Measurements from ENCODE around the gene USP2.

The USP2 gene

DNA sequence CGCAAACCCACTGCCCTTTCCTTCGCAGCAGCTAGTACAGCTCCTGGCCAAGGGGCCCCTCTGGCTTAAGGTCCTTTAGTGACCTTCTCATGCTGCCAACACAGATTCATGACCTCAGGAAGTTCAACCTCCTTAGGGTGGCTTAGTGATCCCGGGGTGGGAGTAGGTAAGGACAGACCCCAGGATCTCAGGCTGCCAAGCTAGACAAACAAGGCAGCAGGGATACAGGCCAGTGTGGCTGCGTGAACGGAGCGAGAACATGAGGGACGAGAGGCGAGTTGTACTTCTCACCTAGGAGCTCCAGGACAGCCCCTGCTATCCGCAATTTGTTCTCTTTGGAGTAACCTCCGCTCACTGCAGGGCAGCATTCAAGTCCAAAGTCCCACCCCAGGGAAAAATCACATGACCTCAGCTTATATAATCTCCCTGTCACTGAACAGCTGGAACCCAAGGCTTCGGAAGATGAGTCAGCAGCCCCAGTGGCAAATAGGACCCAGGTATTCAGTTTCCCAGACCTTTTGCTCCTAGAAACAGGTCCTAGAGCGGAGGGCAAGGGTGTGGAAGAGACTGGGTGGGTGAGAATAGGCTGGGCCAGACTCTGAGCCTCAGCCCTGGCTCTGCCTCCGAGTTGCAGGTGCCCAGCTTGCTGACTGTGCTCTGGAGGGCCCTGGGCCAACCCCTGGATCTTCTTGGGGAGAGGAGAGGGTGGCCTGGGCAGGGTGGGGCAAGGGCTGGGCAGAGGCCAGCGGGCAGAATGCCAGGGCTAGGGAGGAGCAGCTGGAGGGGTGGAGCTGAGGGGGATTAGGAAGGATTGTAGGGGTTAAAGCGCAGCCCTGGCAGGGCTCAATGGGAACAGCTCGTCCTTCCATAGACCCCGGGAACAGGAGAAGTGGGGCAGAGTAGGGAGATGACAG lies 13.1 kb downstream of the USP2 start:
- DNase-seq = peak in 3 of 10 donors; percentile 71 to 89 (median 81)
- intact Hi-C loops (cut with DNase I) = no loop called here

DNA sequence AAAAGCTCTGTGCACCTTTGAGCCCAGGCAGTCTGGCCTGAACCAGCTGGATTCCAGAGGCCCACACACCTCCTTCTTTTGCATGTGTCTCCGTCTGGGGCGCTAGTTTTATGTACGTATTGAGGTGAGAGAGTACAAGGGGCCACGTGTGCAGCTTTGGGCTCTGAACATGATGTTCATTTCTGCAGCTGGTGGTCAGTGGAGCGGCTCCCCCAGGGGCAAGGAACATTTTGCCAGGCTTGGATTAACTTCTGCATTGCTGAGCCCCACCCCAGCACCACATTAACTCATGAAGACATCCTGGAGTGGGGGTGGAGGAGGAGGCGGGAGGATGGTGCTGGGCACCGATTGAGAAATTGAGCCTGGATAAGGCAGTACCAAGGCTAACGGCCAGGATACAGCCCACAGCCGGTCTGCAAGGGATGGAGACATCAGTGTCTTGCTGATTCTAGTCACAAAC lies 13.8 kb downstream of the USP2 start:
- intact Hi-C loops (cut with DNase I) = no loop called here
- peak in 3 of 10 donors; percentile 70 to 85 (median 84) for DNase-seq

DNA sequence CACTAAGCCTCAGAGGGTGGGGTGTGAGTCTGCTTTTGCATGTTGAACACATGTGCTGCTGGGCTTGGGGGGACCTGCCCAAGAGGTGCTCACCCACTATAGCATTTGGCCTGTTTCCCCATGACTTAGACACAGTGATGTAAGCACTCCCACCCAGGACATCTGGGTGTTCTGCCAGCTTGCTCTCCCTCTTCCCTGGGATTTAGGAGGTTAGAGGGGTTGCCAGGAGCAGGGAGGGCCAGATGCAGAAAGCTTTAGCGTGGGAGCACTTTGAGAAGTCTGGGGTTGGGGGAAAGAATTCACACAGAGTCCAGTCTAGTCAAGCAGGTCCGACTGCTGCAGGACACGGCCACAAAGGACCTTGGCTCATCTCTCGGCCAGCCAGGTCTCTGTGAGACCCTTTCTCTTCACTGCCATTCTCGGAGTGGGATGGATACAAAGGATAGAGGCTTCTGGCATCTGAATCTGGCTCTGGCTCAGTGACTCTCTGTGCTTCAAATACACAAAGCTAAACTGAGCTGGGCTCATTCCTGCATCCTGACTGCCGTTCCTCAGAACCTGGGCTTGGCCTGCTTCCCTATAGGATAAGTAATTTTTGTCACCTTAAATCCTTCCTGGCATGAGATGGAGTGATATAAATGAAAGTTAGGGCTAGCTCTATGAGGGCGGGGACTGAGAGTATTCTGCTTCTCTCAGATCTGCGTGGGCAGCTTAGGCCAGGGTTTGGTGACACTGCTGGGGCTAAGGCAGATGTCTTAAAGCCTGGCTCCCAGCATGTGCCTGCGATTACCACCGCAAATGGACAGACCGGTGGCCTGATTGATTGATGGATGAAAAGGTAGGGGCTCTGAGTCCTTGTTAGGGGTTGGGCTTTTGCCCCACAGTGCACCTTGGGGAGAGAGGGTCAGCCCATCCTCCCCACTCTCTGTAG lies 14.5 kb downstream of the USP2 start:
- DNase-seq = peak in 3 of 10 donors; percentile 76 to 87 (median 79)
- intact Hi-C loops (cut with DNase I) = no loop called here

DNA sequence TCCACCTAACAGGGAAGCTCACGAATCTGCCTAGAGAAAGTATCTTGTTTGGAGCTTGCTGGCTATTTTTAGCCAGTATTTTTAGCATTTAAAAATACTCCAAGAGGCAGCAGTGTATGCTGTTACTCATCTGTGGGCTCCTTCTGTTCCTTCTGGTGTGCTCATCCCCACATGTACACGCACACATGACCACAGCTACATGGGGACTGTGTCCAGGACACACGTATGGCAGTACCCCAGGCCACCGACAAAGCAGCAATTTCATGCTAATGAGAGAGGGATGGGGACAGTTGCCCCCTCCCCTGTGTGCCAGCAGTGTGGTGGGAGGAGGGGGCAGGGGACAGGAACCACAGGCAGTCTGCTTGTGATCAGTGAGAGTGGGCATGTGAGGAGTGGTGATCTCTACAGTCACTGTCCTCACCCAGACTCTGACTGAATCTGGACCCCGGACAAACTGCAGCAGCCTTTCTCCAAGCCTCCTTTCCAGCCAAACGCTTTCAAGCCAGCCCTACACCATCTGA lies 16.4 kb downstream of the USP2 start:
- intact Hi-C loops (cut with DNase I) = no loop called here
- DNase-seq = peak in 3 of 10 donors; percentile 78 to 83 (median 81)

DNA sequence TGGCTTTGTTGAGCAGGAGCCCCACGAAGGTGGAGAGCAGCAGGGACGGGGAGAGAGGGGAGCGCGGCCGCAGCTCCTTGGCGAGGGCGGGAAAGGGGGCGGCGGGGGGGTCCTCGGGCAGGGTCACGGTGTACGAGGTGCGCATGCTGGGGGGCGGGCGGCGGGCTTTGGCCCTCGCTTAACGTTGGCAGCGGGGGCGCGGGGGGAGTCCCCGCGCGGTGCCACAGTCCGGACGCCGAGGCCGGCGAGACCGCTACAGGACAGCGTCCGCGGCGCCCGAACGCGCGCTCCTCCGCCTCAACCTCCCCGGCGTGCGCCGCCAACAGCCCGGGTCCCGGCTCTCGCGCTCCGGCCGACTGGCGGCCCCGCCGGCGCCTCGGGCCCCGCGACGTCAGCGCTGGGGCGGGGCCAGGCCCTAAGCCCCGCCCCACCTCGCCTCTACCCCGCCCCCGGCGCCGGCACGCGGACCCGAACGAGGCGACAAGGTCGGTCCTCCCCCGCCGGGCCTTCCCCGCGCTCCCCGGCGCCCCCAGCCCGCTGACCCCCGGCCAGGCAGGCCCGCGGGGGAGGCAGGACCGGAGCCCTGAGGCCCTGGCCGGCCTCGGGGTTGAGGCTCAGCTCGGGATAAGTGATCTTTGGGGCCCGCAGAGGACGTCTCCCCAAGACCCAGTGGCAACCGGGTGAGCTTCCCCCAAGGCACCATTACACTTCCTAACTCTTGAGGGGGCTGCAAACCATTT lies 17.5 kb downstream of the USP2 start:
- intact Hi-C loops (cut with DNase I) = no loop called here
- peak in 8 of 10 donors; percentile 57 to 97 (median 82) for DNase-seq

DNA sequence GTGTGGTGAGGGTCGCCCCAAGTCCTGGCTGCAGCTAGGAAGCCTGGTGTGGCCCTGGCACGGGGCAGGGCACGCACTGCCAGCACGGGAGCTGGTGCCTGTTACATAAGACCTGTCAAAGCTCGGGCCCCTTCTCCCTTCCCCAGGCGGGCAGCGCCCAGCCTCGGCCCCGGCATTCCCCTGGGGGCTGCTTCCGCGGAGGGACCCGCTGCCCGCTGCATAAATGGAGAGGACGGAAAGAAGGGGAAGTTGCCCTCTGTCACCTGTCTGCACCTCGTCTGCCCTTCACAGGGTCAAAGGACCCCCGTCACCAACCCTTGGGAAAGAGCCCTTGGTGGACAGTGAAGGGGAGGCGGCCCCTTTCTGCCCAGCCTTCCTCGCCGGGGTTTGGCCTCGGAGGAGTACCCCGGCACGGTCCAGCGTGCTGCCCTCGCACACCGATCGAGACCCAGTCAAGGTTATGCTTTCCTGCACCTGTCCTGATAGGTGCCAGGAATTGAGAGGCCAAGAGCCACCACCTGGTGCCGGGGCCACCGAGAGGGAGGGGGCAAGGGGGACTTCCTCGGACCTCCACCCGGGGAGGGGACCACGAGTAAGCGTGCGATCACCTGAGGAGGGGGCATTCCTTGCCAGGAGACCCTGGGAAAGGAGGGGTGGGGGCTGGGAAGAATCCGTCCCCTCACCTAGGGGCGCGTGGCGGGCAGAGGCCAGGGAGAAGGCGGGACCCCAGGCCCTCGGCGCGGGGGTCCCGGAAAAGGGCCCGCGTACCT lies 18.2 kb downstream of the USP2 start:
- DNase-seq = peak in 4 of 10 donors; percentile 15 to 85 (median 78)
- intact Hi-C loops (cut with DNase I) = no loop called here

DNA sequence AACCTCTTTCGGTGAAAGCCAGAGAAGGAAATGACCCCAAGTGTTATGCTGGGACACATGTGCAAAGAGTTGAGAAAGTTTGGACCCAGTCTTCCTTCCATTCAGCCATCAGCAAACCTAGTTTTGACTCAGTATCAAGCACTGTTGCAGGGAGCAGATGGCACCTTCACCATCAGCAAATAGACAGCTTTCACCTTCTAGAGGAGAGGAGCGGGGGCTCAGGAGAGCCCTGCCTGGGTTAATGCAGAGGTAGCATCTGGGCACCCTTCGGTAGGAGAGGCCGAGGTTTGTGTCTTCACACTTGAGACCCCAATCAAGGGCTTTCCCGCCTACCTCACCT lies 18.8 kb downstream of the USP2 start:
- no peak for DNase-seq
- intact Hi-C loops (cut with DNase I) = no loop called here

DNA sequence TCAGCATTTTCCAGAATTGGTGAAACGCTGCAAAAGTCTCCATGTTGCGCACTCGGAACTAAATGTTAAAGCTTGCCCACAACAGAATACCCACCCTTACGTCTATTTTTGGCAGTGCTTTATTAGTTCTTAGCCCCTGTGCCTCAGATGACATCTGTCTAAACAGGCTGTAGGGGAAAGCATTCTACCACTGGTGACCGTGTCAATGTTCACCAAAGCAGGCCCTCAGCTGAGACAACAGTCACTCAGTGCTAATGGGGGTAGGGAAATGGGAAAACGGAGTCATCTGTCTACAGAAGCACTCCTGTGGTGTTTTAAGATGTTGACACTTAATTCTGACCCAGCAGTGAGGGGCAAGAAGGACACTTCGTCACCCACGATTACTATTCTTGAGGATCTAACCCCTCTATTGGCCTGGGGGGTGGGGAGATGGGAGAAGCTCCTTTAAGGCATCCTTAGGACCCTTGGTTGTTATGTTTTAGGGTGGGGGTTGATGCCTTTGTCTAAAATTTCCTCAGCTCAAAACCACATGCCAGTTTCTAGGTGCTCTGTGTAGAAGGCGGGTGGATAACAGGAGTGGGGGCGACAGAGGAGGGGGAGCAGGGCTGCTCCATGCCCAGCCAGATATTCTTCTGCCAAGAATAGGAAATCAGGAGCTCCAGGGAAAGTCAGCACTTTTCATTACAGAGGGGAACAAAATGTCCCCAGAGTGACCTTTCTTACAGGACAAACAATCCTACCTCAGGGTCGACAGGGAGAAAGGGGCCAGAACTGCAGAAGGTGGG lies 19.4 kb downstream of the USP2 start:
- intact Hi-C loops (cut with DNase I) = no loop called here
- peak in 3 of 10 donors; percentile 15 to 57 (median 50) for DNase-seq

DNA sequence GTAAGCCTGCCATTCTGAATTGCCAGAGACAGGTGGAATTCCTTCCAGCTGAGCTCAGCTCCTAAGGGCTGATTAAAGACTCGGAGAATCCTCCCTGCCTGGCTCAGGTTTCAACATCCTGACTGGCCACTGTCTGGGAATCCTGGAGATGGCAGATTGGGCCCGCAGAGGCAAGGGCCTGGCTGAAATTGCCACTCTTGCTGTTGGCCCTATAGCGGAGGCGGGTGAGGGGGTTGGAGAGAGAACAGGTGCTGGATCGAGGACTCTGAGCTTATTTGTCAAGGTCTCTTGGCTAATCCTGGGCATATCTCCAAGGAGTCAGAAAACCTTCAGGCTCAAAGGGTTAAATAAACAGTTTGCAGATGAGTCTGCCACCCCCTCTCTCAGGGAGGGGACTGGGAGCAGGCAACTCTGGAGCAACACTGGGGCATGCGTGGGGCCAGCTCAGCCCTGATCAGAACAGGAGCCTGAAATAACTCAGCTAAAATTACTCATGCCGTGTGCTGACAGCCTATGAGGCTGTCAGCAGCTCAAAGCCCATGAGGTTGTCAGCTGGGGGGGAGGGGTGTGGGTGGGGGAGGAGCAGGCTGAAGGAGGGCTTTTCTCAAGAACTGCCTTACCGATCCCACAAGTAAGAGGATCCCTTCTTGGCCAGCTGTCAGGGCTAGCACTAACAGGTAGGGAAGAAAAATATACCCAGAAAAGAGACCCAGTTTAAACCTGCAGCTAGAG lies 20.3 kb downstream of the USP2 start:
- intact Hi-C loops (cut with DNase I) = no loop called here

DNA sequence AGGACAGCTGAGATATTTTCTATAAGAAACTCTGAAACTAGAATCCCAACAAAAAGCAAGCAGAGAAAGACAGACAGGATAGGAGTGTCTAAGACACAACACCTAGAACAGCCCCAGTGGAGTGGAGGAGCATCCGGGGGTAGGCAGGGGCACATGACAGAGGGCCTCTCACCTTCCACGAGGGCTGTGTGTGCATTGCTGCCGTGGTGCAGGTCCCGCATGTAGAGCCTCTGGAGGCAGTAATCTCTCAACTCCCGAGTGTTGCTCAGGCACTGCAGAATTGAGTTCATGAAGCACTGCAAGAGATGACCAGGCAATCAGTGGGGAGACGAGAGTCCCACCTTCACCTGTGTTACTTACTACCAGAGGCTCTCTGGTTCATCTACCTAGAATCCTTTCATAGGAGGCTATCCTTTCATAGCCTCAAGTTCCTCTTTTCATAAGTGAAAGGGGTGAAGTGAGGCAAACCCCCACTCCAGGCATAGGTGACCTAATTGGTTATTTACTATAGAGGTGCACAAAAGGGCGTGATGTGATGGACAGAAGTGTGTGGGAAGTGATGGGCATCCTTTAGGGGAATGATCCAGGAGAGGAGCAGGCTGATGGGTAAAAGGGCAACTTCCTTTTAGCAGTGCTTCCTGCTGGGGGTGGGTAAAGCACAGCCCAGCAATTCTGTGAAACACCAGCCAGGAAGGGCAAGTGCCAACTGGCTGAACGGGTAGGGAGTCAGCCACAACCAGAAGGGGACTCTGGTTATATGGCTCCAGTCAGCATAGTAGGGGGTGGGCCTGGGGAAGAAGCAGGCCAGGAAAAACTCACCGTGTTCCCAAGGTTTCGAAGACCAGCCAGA lies 21.9 kb downstream of the USP2 start:
- intact Hi-C loops (cut with DNase I) = no loop called here
- DNase-seq = peak in 3 of 10 donors; percentile 16 to 61 (median 29)

More for the DNA sequence above, 20.3 kb downstream of the USP2 start:
- DNase-seq = peak in 5 of 10 donors; percentile 22 to 94 (median 90)

DNA sequence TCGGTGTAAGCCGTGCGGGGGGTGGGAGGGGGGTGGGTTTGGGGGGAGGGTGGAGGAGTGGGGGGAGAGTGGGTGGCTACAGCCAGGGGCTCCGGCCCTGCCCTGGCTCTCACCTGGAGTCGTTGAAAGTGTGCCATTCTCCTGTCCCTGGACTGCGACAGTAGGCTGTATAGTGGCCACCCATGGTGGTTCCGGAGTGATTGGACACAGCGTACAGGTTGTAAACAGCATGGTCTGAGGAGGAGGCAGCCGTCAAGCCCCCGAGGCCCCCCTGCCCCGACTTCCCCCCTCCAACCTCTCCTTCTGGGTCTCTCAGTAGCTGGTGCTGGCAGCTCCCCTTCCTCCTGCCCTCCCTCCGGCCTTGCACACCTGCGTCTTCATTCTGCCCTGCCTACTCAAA lies 24.4 kb downstream of the USP2 start:
- peak in 1 of 10 donors; percentile 72 for DNase-seq
- intact Hi-C loops (cut with DNase I) = loop anchor here (2.0 kb wide), 2 partner anchors 24 to 118 kb away; partner anchors contain the start of gene USP2

DNA sequence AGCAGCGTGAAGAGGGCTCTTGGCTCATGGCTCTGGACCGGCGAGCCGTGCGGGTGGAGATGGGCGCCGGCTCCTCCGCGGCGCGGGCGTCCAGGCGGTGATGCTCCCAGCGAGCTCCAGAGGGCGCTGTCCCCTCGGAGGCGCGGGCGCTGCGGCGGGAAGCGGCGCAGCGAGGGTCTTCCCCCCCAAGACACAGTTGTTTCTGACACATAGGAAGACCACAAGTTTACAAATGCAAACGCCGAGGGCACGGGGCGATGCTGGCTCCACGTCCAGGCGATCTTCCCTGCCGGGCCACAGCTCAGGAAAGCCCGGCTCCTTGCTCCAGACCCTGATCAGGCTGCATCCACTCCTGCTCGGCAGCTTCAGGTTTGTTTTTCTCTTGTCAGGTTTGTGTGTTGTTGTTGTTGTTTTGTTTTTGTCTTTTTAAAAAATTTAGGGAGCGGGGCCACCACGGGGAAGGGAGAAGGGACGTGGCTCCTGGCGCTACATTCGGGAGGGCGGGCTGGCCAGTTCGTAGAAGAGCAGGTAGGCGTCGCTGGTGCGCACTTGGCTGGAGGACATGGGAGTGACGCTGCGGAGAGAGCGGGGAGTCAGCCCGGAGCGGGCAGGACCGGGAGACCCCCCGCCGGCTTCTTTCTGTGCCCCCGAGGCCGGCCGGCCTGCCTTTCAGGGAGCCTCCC lies 25.0 kb downstream of the USP2 start:
- intact Hi-C loops (cut with DNase I) = loop anchor here (1.0 to 2.0 kb wide), 3 partner anchors 15 to 118 kb away; partner anchors contain the start of gene USP2
- DNase-seq = peak in 8 of 10 donors; percentile 70 to 96 (median 79)

DNA sequence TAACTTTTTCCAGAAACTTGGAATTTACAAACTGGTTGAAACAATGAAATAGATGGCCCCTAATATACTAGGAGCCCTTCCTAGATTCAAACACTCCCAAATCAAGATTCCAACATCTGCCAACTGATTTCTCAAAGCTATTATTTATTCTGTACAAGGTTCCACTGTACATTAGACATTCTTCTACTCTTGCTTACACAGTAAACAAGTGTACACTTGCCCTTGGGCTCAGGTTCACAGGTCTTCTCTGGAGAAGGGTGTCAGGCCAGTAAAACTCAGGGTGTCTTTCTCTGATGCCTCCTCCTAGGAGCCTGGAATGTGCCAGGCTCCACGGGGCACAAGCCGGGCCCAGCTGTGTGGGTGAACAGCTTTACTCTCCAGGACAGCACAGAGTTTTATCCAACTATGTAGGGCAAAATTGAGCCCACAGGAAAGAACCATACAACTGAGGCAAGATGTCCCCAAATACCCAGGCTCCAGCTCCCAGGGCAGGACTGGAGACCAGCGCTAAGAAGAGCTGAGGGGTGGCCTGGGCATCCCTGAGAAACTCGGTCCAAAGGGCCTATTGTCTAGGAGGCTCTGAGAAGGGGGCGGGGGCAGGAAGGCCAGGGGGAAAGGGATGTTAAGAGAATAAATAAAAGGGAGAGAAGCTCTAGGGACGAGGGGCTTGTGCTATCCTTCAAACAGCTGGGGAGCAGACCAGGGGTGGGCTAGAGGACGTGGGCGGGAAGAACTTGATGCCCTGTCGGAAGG lies 26.2 kb downstream of the USP2 start:
- peak in 2 of 10 donors; percentile 28 to 64 for DNase-seq
- intact Hi-C loops (cut with DNase I) = no loop called here

DNA sequence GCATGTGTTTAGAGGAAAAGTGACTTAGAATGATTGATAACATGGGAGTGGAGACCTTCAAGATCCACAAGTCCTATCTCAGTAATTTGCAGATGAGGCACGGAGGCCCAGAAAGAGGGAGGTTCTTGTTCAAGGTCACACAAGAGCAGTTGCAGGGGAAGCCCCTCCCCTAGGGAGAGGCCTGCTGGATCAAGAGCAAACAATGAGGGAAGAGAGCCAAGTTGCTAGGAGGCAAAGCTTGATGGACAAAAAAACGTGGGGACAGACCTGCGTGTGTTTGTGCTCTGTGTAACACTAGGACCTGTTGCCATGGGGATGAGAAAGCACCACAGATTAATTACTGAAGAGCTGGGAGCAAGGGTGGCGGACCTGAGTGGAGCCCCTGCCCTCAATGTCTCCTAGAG lies 28.6 kb downstream of the USP2 start:
- intact Hi-C loops (cut with DNase I) = no loop called here
- peak in 1 of 10 donors; percentile 65 for DNase-seq

DNA sequence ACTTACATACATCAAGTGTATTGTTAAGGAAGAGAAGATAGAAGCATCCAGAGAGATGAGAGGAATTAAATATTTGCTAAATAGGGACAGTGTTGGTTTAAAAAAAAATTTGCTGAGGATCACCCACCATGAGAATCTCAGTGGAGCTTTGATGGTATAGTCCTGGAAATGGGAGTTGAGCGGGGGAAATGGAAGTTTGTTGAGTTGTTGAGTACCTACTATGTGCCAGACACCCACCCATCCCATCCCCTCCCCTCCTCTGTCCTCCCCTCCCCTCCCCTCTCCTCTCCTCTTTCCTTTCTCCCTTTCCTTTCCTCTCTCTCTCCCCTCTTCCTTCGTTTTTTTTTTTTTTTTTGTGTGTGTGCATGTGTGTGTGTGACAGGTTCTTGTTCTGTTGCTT lies 30.3 kb downstream of the USP2 start:
- intact Hi-C loops (cut with DNase I) = no loop called here
- DNase-seq = no peak

All from posterior cingulate gyrus (tissue), 11 donors.